Measurements from ENCODE around the gene PPP1CA.

GRCh38 chr11:67387518-67387917 is 14.1 kb downstream of the PPP1CA start:
- TF ChIP-seq ATF3 (IDR thresholded peaks at IDR 0.05) (no peak), GABPA (IDR thresholded peaks at IDR 0.05 in 1 of 2, conservative IDR thresholded peaks at IDR 0.05 in 1 of 2) (no peak), MAX (IDR thresholded peaks at IDR 0.05) (no peak), CTCF (IDR thresholded peaks at IDR 0.05; ENCODE audit: low read depth, low read length, missing input control) (no peak), FOXA1 (IDR thresholded peaks at IDR 0.05) (no peak), ZBTB33 (IDR thresholded peaks at IDR 0.05) (no peak), REST (IDR thresholded peaks at IDR 0.05) (no peak), RXRA (IDR thresholded peaks at IDR 0.05) (no peak), EGR1 (IDR thresholded peaks at IDR 0.05; ENCODE audit: low read depth in 2 of 2) (no peak), RAD21 (IDR thresholded peaks at IDR 0.05) (no peak), SP1 (IDR thresholded peaks at IDR 0.05) (no peak), TAF1 (conservative IDR thresholded peaks at IDR 0.05) (no peak)

Data from liver (tissue), 3 donors.